ENCODE measurements around the gene SLC35F3. TPM values are rescaled to one million over a fixed set of nuclear protein-coding genes. Genes with fewer than 3 reads are reported as not detected.

SLC35F3 gene
- total and polyA plus RNA-seq, 2 donors, result 0.04 to 0.32 TPM

GRCh38 chr1:233935297-233935868 is 30.9 kb downstream of the SLC35F3 start:
- Histone ChIP-seq H3K4me3 (ENCODE audit: low read depth, low read length) (no peak overlapping the region), H3K36me3 (ENCODE audit: insufficient read depth) (no peaks in the 10 kb centered on the region), H3K4me1 (ENCODE audit: insufficient read depth) (no peaks in the 10 kb centered on the region), H3K27ac (ENCODE audit: low read depth) (no peak overlapping the region)
- 65% methylated on average over 4 of the region's 4 CpGs for WGBS
- no peak for DNase-seq (ENCODE audit: extremely low spot score)

GRCh38 chr1:233936422-233936821 is 31.9 kb downstream of the SLC35F3 start:
- 96% methylated on average over 1 of the region's 1 CpG for WGBS
- no peaks in the 10 kb centered on the region for H3K36me3 ChIP-seq (ENCODE audit: insufficient read depth)
- no peak overlapping the region for H3K27ac ChIP-seq (ENCODE audit: low read depth)
- no peaks in the 10 kb centered on the region for H3K4me1 ChIP-seq (ENCODE audit: insufficient read depth)
- no peak overlapping the region for H3K4me3 ChIP-seq (ENCODE audit: low read depth, low read length)
- no peak for DNase-seq (ENCODE audit: extremely low spot score)

DNA sequence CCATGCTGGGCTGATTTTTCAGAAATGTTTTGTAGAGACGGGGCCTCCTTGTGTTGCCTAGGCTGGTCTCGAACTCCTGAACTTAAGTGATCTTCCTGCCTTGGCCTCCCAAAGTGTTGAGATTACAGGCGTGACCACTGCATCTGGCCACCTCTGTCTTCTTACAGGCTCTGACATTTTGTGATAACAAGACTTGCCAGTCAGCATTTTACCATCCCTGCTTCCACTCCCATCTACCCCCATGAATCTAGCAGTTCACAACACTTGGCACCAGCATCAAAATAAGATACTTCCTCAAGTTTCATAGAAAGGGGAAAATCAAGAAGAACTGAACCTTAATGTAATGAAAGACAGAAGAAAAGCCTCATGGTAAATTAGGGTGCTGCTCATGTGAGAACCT is 32.4 kb downstream of the SLC35F3 start:
- Histone ChIP-seq H3K27ac (ENCODE audit: low read depth) (no peak overlapping the region), H3K36me3 (ENCODE audit: insufficient read depth) (no peaks in the 10 kb centered on the region), H3K4me3 (ENCODE audit: low read depth, low read length) (no peak overlapping the region), H3K4me1 (ENCODE audit: insufficient read depth) (no peaks in the 10 kb centered on the region)
- no peak for DNase-seq (ENCODE audit: extremely low spot score)
- 72% methylated on average over 3 of the region's 3 CpGs for WGBS

DNA sequence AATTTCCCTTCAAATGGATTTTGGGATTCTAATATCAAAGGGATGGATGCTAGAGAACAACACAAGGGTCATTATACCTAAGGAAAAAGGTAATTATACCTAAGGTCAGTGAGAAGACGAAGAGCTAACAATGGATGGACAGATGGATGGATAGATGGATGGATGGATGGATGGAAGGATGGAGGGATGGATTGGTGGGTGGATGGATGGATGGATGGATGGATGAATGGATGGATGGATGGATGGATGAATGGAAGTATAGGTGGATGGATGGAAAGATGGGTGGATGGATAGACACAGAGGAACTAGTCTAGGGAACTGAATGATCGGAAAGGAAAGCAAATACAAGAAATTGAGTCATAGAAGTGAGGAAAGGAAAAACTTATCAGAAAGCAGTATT is 34.0 kb downstream of the SLC35F3 start:
- Histone ChIP-seq H3K27ac (ENCODE audit: low read depth) (no peak overlapping the region), H3K36me3 (ENCODE audit: insufficient read depth) (no peaks in the 10 kb centered on the region), H3K4me1 (ENCODE audit: insufficient read depth) (no peaks in the 10 kb centered on the region), H3K4me3 (ENCODE audit: low read depth, low read length) (no peak overlapping the region)
- DNase-seq (ENCODE audit: extremely low spot score), result no peak
- 81% methylated on average over 2 of the region's 2 CpGs for WGBS

GRCh38 chr1:233939451-233939850 is 35.0 kb downstream of the SLC35F3 start:
- no peak for DNase-seq (ENCODE audit: extremely low spot score)
- H3K4me1 ChIP-seq (ENCODE audit: insufficient read depth), result no peaks in the 10 kb centered on the region
- 75% methylated on average over 5 of the region's 5 CpGs for WGBS

GRCh38 chr1:233940908-233941307 is 36.4 kb downstream of the SLC35F3 start:
- no peaks in the 10 kb centered on the region for H3K36me3 ChIP-seq (ENCODE audit: insufficient read depth)
- H3K27ac ChIP-seq (ENCODE audit: low read depth), result no peak overlapping the region
- DNase-seq (ENCODE audit: extremely low spot score), result no peak
- H3K4me1 ChIP-seq (ENCODE audit: insufficient read depth), result no peaks in the 10 kb centered on the region
- no peak overlapping the region for H3K4me3 ChIP-seq (ENCODE audit: low read depth, low read length)
- WGBS, result 65% methylated on average over 5 of the region's 5 CpGs

More at GRCh38 chr1:233939451-233939850, 35.0 kb downstream of the SLC35F3 start:
- H3K4me3 ChIP-seq (ENCODE audit: low read depth, low read length), result no peak overlapping the region
- H3K36me3 ChIP-seq (ENCODE audit: insufficient read depth), result no peaks in the 10 kb centered on the region
- no peak overlapping the region for H3K27ac ChIP-seq (ENCODE audit: low read depth)

- no peak for DNase-seq (ENCODE audit: extremely low spot score)
- H3K27ac ChIP-seq (ENCODE audit: low read depth), result no peak overlapping the region
- WGBS, result 46% methylated on average over 4 of the region's 4 CpGs
- no peaks in the 10 kb centered on the region for H3K4me1 ChIP-seq (ENCODE audit: insufficient read depth)
- H3K36me3 ChIP-seq (ENCODE audit: insufficient read depth), result no peaks in the 10 kb centered on the region
- no peak overlapping the region for H3K4me3 ChIP-seq (ENCODE audit: low read depth, low read length)
Measured at GRCh38 chr1:233944601-233945000, 40.1 kb downstream of the SLC35F3 start.

- Histone ChIP-seq H3K27ac (ENCODE audit: low read depth) (no peak overlapping the region), H3K4me3 (ENCODE audit: low read depth, low read length) (no peak overlapping the region), H3K36me3 (ENCODE audit: insufficient read depth) (no peaks in the 10 kb centered on the region), H3K4me1 (ENCODE audit: insufficient read depth) (no peaks in the 10 kb centered on the region)
- no peak for DNase-seq (ENCODE audit: extremely low spot score)
- WGBS, result 46% methylated on average over 3 of the region's 3 CpGs
Measured at GRCh38 chr1:233945573-233945972, 41.1 kb downstream of the SLC35F3 start.

DNA sequence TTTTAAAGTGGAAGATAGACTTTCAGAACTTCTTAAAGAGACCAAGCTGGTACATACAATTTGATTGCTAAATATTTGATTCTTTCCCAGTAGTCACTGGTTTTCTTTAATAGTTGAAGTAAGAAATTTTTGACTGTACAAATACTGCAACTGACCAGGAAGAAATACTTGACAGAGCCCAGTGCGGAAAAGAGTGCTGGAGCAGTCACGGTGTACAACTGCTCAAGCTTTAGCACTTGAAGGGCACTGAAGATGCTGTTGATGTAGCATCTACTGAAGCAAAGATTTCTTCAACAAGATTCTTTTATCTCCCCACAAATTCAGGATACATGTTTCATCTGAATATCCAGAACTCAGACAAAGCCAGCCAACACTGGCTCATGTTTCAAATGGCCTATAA is 41.5 kb downstream of the SLC35F3 start:
- Histone ChIP-seq H3K4me1 (ENCODE audit: insufficient read depth) (no peaks in the 10 kb centered on the region), H3K36me3 (ENCODE audit: insufficient read depth) (no peaks in the 10 kb centered on the region), H3K27ac (ENCODE audit: low read depth) (no peak overlapping the region), H3K4me3 (ENCODE audit: low read depth, low read length) (no peak overlapping the region)
- DNase-seq (ENCODE audit: extremely low spot score), result no peak
- 86% methylated on average over 2 of the region's 2 CpGs for WGBS

- Histone ChIP-seq H3K4me3 (ENCODE audit: low read depth, low read length) (no peak overlapping the region), H3K36me3 (ENCODE audit: insufficient read depth) (no peaks in the 10 kb centered on the region), H3K27ac (ENCODE audit: low read depth) (no peak overlapping the region), H3K4me1 (ENCODE audit: insufficient read depth) (no peaks in the 10 kb centered on the region)
- WGBS, result 98% methylated on average over 1 of the region's 1 CpG
- DNase-seq (ENCODE audit: extremely low spot score), result no peak
Measured at GRCh38 chr1:233946724-233947123, 42.2 kb downstream of the SLC35F3 start.

GRCh38 chr1:233951804-233952203 is 47.3 kb downstream of the SLC35F3 start:
- no peak overlapping the region for H3K27ac ChIP-seq (ENCODE audit: low read depth)
- no peak overlapping the region for H3K4me3 ChIP-seq (ENCODE audit: low read depth, low read length)
- no peaks in the 10 kb centered on the region for H3K36me3 ChIP-seq (ENCODE audit: insufficient read depth)
- WGBS, result 68% methylated on average over 1 of the region's 1 CpG
- DNase-seq (ENCODE audit: extremely low spot score), result no peak
- H3K4me1 ChIP-seq (ENCODE audit: insufficient read depth), result no peaks in the 10 kb centered on the region

- Histone ChIP-seq H3K4me3 (ENCODE audit: low read depth, low read length) (no peak overlapping the region), H3K36me3 (ENCODE audit: insufficient read depth) (no peaks in the 10 kb centered on the region), H3K27ac (ENCODE audit: low read depth) (no peak overlapping the region), H3K4me1 (ENCODE audit: insufficient read depth) (no peaks in the 10 kb centered on the region)
- WGBS, result 96% methylated on average over 4 of the region's 4 CpGs
- DNase-seq (ENCODE audit: extremely low spot score), result no peak
Measured at GRCh38 chr1:233957691-233958090, 53.2 kb downstream of the SLC35F3 start.

- no peaks in the 10 kb centered on the region for H3K4me1 ChIP-seq (ENCODE audit: insufficient read depth)
- no peak for DNase-seq (ENCODE audit: extremely low spot score)
- WGBS, result 22% methylated on average over 3 of the region's 3 CpGs
- H3K27ac ChIP-seq (ENCODE audit: low read depth), result no peak overlapping the region
- H3K36me3 ChIP-seq (ENCODE audit: insufficient read depth), result no peaks in the 10 kb centered on the region
- H3K4me3 ChIP-seq (ENCODE audit: low read depth, low read length), result no peak overlapping the region
Measured at GRCh38 chr1:233959102-233959501, 54.6 kb downstream of the SLC35F3 start.

- WGBS, result 80% methylated on average over 6 of the region's 6 CpGs
Measured at GRCh38 chr1:233959971-233960370, 55.5 kb downstream of the SLC35F3 start.

GRCh38 chr1:233960386-233960785 is 55.9 kb downstream of the SLC35F3 start:
- Histone ChIP-seq H3K4me1 (ENCODE audit: insufficient read depth) (no peaks in the 10 kb centered on the region), H3K27ac (ENCODE audit: low read depth) (no peak overlapping the region), H3K4me3 (ENCODE audit: low read depth, low read length) (no peak overlapping the region), H3K36me3 (ENCODE audit: insufficient read depth) (no peaks in the 10 kb centered on the region)
- no peak for DNase-seq (ENCODE audit: extremely low spot score)
- WGBS, result 85% methylated on average over 3 of the region's 3 CpGs

More at GRCh38 chr1:233959971-233960370, 55.5 kb downstream of the SLC35F3 start:
- Histone ChIP-seq H3K4me3 (ENCODE audit: low read depth, low read length) (no peak overlapping the region), H3K36me3 (ENCODE audit: insufficient read depth) (no peaks in the 10 kb centered on the region), H3K4me1 (ENCODE audit: insufficient read depth) (no peaks in the 10 kb centered on the region), H3K27ac (ENCODE audit: low read depth) (no peak overlapping the region)
- DNase-seq (ENCODE audit: extremely low spot score), result no peak
